Neural progenitor cell (in vitro differentiated cells): ENCODE results near the gene XYLT1. TPM values are rescaled to one million over a fixed set of nuclear protein-coding genes. Genes with fewer than 3 reads are reported as not detected.

ENCODE experiments used
- DNase-seq: peaks from one replicate; pipeline ENCODE4 v3.0.0-alpha.2; 2016; ENCODE audit warnings: low spot score
- H2AFZ ChIP-seq: fragments of 200-600 bp; sonication (generic); replicated peaks from 2 replicates; pipeline ENCODE4 v1.6.1; 2016; ENCODE audit warnings: antibody characterized with exemption
- H3F3A ChIP-seq: fragments of 200-600 bp; sonication (generic); 2 replicates; pipeline ENCODE4 v1.6.1; 2016; ENCODE audit warnings: antibody characterized with exemption, low read depth
- H3K27ac ChIP-seq: fragments of 200-600 bp; sonication (generic); 2 replicates; pipeline ENCODE4 v1.5.1; 2016; ENCODE audit warnings: mild to moderate bottlenecking
- H3K27me3 ChIP-seq: fragments of 200-600 bp; sonication (generic); 2 replicates; pipeline ENCODE4 v1.6.1; 2016; ENCODE audit warnings: mild to moderate bottlenecking, moderate library complexity
- H3K36me3 ChIP-seq: fragments of 200-600 bp; sonication (generic); 2 replicates; pipeline ENCODE4 v1.5.1; 2016
- H3K4me1 ChIP-seq: fragments of 200-600 bp; sonication (generic); 2 replicates; pipeline ENCODE4 v1.6.1; 2016; ENCODE audit warnings: mixed run types
- H3K4me2 ChIP-seq: fragments of 200-600 bp; sonication (generic); 2 replicates; pipeline ENCODE4 v1.6.1; 2016
- H3K4me3 ChIP-seq: fragments of 200-600 bp; sonication (generic); 2 replicates; pipeline ENCODE4 v1.5.1; 2016
- H3K79me2 ChIP-seq: fragments of 200-600 bp; sonication (generic); 2 replicates; pipeline ENCODE4 v1.6.1; 2016; ENCODE audit warnings: low read depth
- H3K9ac ChIP-seq: fragments of 200-600 bp; sonication (generic); 2 replicates; pipeline ENCODE4 v1.6.1; 2016
- H3K9me3 ChIP-seq: fragments of 200-600 bp; sonication (generic); 2 replicates; pipeline ENCODE4 v1.5.1; 2016; ENCODE audit warnings: low read depth
- H4K20me1 ChIP-seq: fragments of 200-600 bp; sonication (generic); 2 replicates; pipeline ENCODE4 v1.6.1; 2016; ENCODE audit warnings: low read depth
- H3K27ac Mint-ChIP-seq: 3 replicates; pipeline ENCODE4 v1.8.0; 2021; ENCODE audit warnings: mixed read lengths
- H3K27me3 Mint-ChIP-seq: 2 replicates; pipeline ENCODE4 v1.8.0; 2022; ENCODE audit warnings: low read depth, mild to moderate bottlenecking, inconsistent platforms, moderate library complexity, mixed read lengths; ENCODE audit not compliant: insufficient read depth
- H3K36me3 Mint-ChIP-seq: 3 replicates; pipeline ENCODE4 v1.8.0; 2021; ENCODE audit warnings: mixed read lengths
- H3K4me1 Mint-ChIP-seq: 3 replicates; pipeline ENCODE4 v1.8.0; 2021; ENCODE audit warnings: mixed read lengths
- H3K4me3 Mint-ChIP-seq: 3 replicates; pipeline ENCODE4 v1.8.0; 2021; ENCODE audit warnings: mild to moderate bottlenecking, moderate library complexity, mixed read lengths
- H3K9me3 Mint-ChIP-seq: 3 replicates; pipeline ENCODE4 v1.8.0; 2020; ENCODE audit warnings: mixed read lengths
- CTCF ChIP-seq: fragments of 200-600 bp; sonication (generic); IDR thresholded peaks from 2 replicates; pipeline ENCODE4 v1.5.1; 2017; ENCODE audit warnings: antibody characterized with exemption, mild to moderate bottlenecking
- EZH2 ChIP-seq: fragments of 200-600 bp; sonication (generic); IDR thresholded peaks from 2 replicates; pipeline ENCODE4 v1.6.1; 2017; ENCODE audit warnings: antibody characterized with exemption, mild to moderate bottlenecking, moderate library complexity
- EZH2phosphoT487 ChIP-seq: fragments of 200-600 bp; sonication (generic); IDR thresholded peaks from 2 replicates; pipeline ENCODE4 v1.6.1; 2017; ENCODE audit warnings: antibody characterized with exemption
- total RNA-seq: library from RNA; depleted of rRNA; stranded (reverse); fragments of >200 nt; gene quantifications from 2 replicates; pipeline ENCODE4 v1.2.3, GENCODE V29; 2015; ENCODE audit warnings: low replicate concordance

Gene XYLT1
- total RNA-seq, 1 donor from 2014 or later: 5.9 TPM

DNA sequence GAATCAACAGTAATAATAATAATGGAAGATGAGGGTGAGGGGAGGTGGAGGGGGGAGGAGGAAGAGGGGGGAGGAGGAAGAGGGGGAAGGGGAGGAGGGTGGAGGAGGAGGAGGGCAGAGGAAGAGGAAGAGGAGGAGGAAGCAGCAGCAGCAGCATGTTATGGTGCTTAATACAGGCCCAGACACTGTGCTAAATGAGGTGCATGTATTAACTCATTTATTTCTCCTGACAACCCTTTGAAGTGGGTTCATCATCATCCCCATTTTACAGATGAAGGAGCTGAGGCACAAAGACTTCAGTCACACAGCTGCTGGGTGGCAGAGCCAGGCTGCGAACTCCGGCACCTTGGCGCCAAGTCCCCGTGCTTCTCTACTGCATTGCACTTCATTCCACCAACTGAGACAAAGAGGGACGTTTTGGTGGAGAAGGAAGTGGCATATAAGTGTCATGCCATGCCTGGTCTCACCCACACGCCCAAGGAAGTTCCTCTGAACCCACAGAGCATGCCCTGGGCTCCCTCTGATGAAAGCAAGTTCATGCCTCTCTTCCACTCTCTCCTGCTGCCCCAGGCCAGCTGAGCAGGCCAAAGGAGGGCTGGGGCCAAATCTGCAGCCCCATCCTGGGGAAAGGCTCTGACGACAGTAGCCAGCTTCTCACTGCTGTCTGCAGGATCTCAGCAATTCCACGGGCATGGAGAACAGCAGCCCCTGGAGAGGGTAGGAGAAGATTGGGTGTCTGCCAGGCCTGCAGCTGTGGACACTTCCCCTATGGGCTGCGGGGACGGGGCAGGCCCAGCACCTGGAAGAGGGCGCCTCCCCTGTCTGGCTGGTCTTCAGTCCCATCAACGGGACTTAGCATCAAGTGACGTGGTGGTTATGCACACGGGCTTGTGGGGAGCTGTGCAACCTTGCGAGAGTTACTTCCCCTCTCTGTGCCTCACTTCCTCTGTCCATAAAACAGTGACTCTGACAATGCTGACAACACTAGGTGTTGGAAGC is 21.8 kb downstream of the XYLT1 start:
- Histone ChIP-seq H3K27ac (no peak overlapping the region), H3K4me2 (no peak overlapping the region), H3K36me3 (no peaks in the 10 kb centered on the region), H3F3A (no peaks in the 10 kb centered on the region), H2AFZ (no peak overlapping the region), H3K9ac (no peak overlapping the region), H3K79me2 (no peaks in the 10 kb centered on the region), H4K20me1 (peaks cover 4% of the 10 kb centered on the region), H3K4me3 (no peak overlapping the region), H3K9me3 (no peaks in the 10 kb centered on the region), H3K4me1 (peaks cover 17% of the 10 kb centered on the region), H3K27me3 (no peaks in the 10 kb centered on the region)
- Mint-ChIP-seq H3K4me3 (no peak overlapping the region), H3K9me3 (no peaks in the 10 kb centered on the region), H3K27me3 (no peaks in the 10 kb centered on the region), H3K36me3 (peaks cover 4% of the 10 kb centered on the region), H3K4me1 (peaks cover 23% of the 10 kb centered on the region), H3K27ac (no peak overlapping the region)
- DNase-seq: no peak
- TF ChIP-seq EZH2phosphoT487: no peak
- no peak for TF ChIP-seq CTCF
- no peak for TF ChIP-seq EZH2

GRCh38 chr16:17447101-17447569 is 23.6 kb downstream of the XYLT1 start:
- Mint-ChIP-seq H3K27ac (no peak overlapping the region), H3K27me3 (no peaks in the 10 kb centered on the region), H3K9me3 (no peaks in the 10 kb centered on the region), H3K36me3 (peaks cover 10% of the 10 kb centered on the region), H3K4me1 (peaks cover 21% of the 10 kb centered on the region), H3K4me3 (no peak overlapping the region)
- Histone ChIP-seq H3K4me3 (no peak overlapping the region), H3K79me2 (no peaks in the 10 kb centered on the region), H3K9me3 (no peaks in the 10 kb centered on the region), H3F3A (no peaks in the 10 kb centered on the region), H3K4me2 (no peak overlapping the region), H3K9ac (no peak overlapping the region), H3K27me3 (no peaks in the 10 kb centered on the region), H3K4me1 (peaks cover 8% of the 10 kb centered on the region), H3K27ac (no peak overlapping the region), H2AFZ (no peak overlapping the region), H4K20me1 (peaks cover 4% of the 10 kb centered on the region), H3K36me3 (no peaks in the 10 kb centered on the region)
- TF ChIP-seq EZH2 (no peak), EZH2phosphoT487 (no peak), CTCF (no peak)
- DNase-seq: no peak

DNA sequence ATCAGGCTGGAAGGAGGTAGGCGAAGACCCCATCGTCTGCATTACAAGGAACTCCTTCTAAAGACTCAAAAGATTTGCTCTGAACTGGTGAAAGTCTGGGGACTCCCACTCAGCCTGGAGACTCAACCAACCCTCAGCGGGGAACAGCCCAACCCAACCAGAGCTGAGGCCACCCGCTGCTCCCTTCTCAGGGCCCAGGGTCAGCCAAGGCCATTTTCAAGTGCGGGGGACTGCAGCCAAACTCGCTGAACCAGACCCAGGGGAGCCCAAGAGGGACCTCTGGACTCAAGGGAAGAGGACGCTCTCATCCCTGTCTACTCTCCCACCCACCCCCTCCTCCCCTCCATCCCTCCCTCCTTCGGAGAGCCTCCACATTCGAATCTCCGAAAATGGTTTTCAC is 24.1 kb downstream of the XYLT1 start:
- no peak overlapping the region for H3K4me2 ChIP-seq
- H3F3A ChIP-seq: no peaks in the 10 kb centered on the region
- H3K27me3 ChIP-seq: no peaks in the 10 kb centered on the region
- H3K9me3 ChIP-seq: no peaks in the 10 kb centered on the region
- no peak overlapping the region for H3K4me3 ChIP-seq
- H3K27ac ChIP-seq: no peak overlapping the region
- no peaks in the 10 kb centered on the region for H3K79me2 ChIP-seq
- peaks cover 4% of the 10 kb centered on the region for H4K20me1 ChIP-seq
- H3K27me3 Mint-ChIP-seq: no peaks in the 10 kb centered on the region
- no peak for DNase-seq
- H3K4me1 ChIP-seq: peaks cover 8% of the 10 kb centered on the region
- TF ChIP-seq CTCF (no peak), EZH2 (no peak), EZH2phosphoT487 (no peak)
- H3K9me3 Mint-ChIP-seq: no peaks in the 10 kb centered on the region
- H3K27ac Mint-ChIP-seq: no peak overlapping the region
- no peaks in the 10 kb centered on the region for H3K36me3 ChIP-seq
- H2AFZ ChIP-seq: no peak overlapping the region
- peaks cover 21% of the 10 kb centered on the region for H3K4me1 Mint-ChIP-seq
- H3K36me3 Mint-ChIP-seq: peaks cover 10% of the 10 kb centered on the region
- H3K4me3 Mint-ChIP-seq: no peak overlapping the region
- no peak overlapping the region for H3K9ac ChIP-seq
